GM21529 (cell line): ENCODE results near the gene HELLS.
"Not testable (repeated sequence)": the region's sequence is repeated elsewhere in the genome, so short reads cannot be mapped to it uniquely, and the experiment has no call there.

Source experiments
- ATAC-seq: cut with Tn5 transposase; IDR thresholded peaks from one replicate; pipeline ENCODE4 v1.9.1; 2021; ENCODE audit not compliant: unreplicated experiment

HELLS gene

GRCh38 chr10:94607111-94607510, 61.5 kb downstream of the HELLS start:
- peak; percentile 92 for ATAC-seq

GRCh38 chr10:94608559-94608958, 63.0 kb downstream of the HELLS start:
- ATAC-seq, result no peak

- ATAC-seq, result no peak
Measured at GRCh38 chr10:94614558-94614957, 69.0 kb downstream of the HELLS start.

DNA sequence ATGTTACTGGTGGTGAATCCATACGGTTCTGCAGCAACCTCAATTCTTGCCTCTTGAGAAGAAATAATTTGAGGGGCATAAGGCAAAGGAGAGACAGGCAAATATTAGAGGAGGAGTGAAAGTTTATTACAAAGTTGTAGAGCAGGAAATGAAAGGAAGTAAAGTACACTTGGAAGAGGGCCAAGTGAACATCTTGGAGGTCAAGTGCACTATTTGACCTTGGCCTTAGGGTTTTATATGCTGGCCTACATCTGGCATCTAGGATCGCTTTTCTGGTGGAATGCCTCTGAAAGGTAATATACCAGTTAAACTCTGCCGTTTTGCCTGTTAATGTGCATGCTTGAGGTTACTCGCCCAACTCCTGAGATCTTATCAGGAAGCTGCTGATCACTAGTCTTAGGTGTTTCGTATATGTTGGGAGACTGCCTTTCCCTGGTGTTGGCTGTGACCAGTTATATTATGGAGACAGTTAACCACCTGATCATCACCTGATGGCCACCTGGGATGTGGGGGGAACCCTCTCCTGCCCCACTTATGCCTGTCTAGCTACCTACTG, 71.9 kb downstream of the HELLS start:
- no peak for ATAC-seq

GRCh38 chr10:94622666-94623205, 77.1 kb downstream of the HELLS start:
- ATAC-seq, result no peak

GRCh38 chr10:94623572-94623971, 78.0 kb downstream of the HELLS start:
- ATAC-seq, result no peak

- ATAC-seq, result no peak
Measured at GRCh38 chr10:94626476-94626875, 80.9 kb downstream of the HELLS start.

DNA sequence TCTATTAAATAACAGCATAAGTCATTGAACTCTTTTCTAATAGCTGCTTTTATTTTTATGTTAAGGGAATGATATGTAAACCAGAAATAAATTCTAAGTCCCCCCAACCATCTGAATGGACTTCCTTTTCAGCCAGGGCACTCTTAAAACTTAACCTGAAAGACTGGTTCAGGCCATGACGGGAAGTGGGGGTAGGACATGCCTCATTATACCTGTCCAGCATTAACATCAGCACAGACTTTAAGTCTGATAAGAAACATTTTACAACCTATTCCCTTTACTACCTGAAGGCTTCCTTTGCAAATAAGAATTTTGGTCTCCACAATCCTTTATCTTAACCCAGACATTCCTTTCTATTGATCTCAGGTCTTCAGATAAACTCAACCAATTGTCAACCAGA, 81.9 kb downstream of the HELLS start:
- no peak for ATAC-seq

GRCh38 chr10:94630017-94630688, 84.6 kb downstream of the HELLS start:
- no peak for ATAC-seq

DNA sequence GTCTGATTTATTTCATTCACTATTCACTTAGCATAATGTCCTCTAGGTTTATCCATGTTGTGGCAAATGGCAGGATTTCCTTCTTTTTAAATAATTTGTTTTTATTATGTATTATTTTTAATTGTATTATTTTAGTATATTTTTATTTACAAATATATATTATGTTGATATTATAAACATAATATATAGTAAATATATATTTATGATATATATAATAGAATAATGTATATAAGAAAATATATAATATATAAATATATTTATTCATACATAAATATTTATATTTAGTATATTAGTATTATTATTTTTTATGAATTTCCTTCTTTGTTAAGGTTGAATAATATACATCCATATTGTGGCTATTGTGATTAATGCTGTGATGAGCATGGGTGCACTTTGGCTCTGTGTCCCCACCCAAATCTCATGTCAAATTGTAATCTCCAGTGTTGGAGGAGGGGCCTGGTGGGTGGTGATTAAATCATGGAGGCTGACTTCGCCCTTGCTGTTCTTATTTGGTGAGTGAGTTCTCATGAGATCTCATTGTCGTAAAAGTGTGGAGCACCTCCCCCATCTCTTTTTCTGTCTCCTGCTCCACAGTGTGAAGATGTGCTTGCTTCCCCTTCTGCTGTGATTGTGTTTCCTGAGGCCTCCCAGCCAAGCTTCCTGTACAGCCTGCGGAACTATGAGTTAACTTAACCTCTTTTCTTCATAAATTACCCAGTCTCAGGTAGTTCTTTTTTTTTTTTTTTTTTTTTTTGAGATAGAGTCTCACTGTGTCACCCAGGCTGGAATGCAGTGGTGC, 85.7 kb downstream of the HELLS start:
- no peak for ATAC-seq

GRCh38 chr10:94632954-94633353, 87.4 kb downstream of the HELLS start:
- no peak for ATAC-seq

DNA sequence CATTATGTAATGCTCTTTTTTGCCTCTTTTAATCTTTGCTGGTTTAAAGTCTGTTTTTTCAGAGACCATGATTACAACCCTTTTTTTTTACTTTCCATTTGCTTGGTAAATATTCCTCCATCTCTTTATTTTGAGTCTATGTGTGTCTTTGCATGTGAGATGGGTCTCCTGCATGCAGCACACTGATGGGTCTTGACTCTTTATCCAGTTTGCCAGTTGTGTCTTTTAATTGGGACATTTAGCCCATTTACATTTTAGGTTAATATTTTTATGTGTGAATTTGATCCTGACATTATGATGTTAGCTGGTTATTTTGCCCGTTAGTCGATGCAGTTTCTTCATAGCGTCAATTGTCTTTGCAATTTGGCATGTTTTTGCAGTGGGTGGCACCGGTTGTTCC, 92.5 kb downstream of the HELLS start:
- ATAC-seq, result not testable (repeated sequence)

DNA sequence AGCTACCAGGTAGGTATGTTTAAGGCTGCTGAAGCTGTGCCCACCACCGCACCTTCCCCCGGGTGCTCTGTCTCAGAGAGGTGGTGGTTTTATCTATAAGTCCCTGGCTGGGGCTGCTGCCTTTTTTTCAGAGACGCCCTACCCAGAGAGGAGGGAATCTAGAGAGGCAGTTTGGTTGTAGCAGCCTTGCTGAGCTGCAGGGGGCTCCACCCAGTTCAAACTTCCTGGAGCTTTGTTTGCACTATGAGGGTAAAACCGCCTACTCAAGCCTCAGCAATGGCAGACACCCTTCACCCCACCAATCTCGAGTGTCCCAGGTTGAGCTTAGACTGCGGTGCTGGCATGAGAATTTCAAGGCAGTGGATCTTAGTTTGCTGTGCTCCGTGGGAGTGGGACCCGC, 94.3 kb downstream of the HELLS start:
- no peak for ATAC-seq

- no peak for ATAC-seq
Measured at GRCh38 chr10:94640562-94640961, 95.0 kb downstream of the HELLS start.

DNA sequence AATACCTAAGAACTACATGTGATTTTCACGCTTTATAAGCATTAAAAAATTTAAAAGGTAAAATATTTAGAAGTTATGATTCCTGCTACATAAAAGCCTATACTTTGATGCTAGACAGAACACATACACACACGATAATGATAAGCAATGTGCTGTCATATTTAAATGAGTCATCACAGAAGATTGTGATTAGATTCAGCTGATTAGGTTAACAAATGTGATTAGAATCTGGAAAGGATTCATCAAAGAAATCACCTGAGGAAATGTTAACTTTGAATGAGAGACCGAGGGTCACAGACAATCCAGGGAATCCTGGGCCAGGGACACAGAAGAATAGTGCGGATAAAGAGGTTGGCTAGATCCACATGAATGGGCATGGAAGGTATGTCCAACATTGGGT, 95.9 kb downstream of the HELLS start:
- no peak for ATAC-seq

DNA sequence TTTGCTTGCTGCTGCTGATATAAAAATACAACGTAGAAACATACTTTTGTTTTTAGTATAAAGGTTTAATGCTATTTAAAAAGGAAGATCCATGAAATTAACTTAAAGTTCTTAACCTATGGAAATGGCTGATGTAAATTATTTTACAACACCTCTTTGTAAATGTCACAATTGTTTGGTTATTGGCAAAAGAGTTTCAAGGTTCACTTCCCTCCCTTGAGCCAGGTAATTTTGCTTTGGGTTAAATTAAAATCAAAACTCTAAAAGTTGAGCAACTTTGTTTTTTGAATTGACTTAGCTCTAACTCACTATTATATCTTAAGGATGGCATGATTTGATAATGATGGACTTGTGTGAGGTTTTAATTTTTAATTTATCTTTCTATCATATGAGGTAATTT, 98.8 kb downstream of the HELLS start:
- no peak for ATAC-seq

DNA sequence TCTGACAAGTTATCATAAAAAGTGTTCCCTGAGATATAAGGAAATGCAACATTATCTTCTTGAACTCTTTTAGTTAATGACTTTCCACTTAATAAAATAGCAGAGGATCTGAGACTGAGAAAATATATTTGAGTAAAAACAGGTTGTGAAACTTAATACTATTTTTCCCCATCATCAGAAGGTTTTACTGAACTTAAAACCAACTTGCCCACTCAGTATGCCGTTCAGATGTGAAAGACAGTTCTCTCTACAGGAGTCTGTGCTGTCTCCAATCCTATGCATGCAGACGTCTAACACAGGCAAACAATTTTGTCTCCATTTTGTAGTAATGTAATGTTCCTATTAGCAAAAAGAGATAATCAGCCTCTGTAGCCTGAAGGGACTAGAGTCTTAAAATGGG, 99.7 kb downstream of the HELLS start:
- peak; percentile 78 for ATAC-seq
